WTC11 (cell line): ENCODE results near the gene CTDSPL. TPM values are rescaled to one million over a fixed set of nuclear protein-coding genes. Genes with fewer than 3 reads are reported as not detected.

Experiments
- ATAC-seq: fragments of 200-7000 bp; cut with Tn5 transposase; 2 replicates; pipeline ENCODE4 v1.10.0; 2021; ENCODE audit warnings: mild to moderate bottlenecking, moderate library complexity
- CTCF ChIA-PET: fragments of 300-600 bp; sonication (Branson Sonifier 250); formaldehyde crosslinking; loops from one replicate; lab custom pipeline; 2021; ENCODE audit warnings: antibody characterized with exemption; lab: Charles Lee
- POLR2A ChIA-PET: fragments of 350-600 bp; sonication (Branson Sonifier 250); formaldehyde crosslinking; loops from one replicate; lab custom pipeline; 2021; ENCODE audit warnings: antibody characterized with exemption; lab: Charles Lee
- DNase-seq: peaks from one replicate; pipeline ENCODE4 v3.0.0; 2021; ENCODE audit warnings: low spot score
- H3K27ac Mint-ChIP-seq: 2 replicates; pipeline ENCODE4 v1.8.0; 2021; ENCODE audit warnings: mixed read lengths
- H3K27me3 Mint-ChIP-seq: 2 replicates; pipeline ENCODE4 v1.8.0; 2021; ENCODE audit warnings: low read depth, mild to moderate bottlenecking, moderate library complexity, mixed read lengths
- H3K36me3 Mint-ChIP-seq: 2 replicates; pipeline ENCODE4 v1.8.0; 2021; ENCODE audit warnings: mixed read lengths
- H3K4me1 Mint-ChIP-seq: 2 replicates; pipeline ENCODE4 v1.8.0; 2022; ENCODE audit warnings: mixed read lengths
- H3K4me3 Mint-ChIP-seq: 2 replicates; pipeline ENCODE4 v1.8.0; 2021; ENCODE audit warnings: mild to moderate bottlenecking, moderate library complexity, mixed read lengths
- H3K9me3 Mint-ChIP-seq: 2 replicates; pipeline ENCODE4 v1.8.0; 2021; ENCODE audit warnings: mixed read lengths
- ATF1 ChIP-seq: sonication (generic); formaldehyde crosslinking; IDR thresholded peaks from 2 replicates; pipeline ENCODE4 v1.8.1; 2023; ENCODE audit warnings: mild to moderate bottlenecking, moderate library complexity, missing genetic modification reagents
- ATF6 ChIP-seq: sonication (generic); formaldehyde crosslinking; IDR thresholded peaks from 2 replicates; pipeline ENCODE4 v1.8.1; 2023; ENCODE audit warnings: mild to moderate bottlenecking, missing genetic modification reagents
- CREB1 ChIP-seq: sonication (generic); formaldehyde crosslinking; IDR thresholded peaks from 2 replicates; pipeline ENCODE4 v1.8.0; 2023; ENCODE audit warnings: mild to moderate bottlenecking, missing genetic modification reagents
- E2F5 ChIP-seq: sonication (generic); formaldehyde crosslinking; IDR thresholded peaks from 2 replicates; pipeline ENCODE4 v1.8.1; 2022; ENCODE audit warnings: mild to moderate bottlenecking, moderate library complexity, missing genetic modification reagents
- GABPB1 ChIP-seq: sonication (generic); formaldehyde crosslinking; IDR thresholded peaks from 2 replicates; pipeline ENCODE4 v1.8.1; 2023; ENCODE audit warnings: mild to moderate bottlenecking, missing genetic modification reagents
- JAZF1 ChIP-seq: fragments of 250-450 bp; sonication (Bioruptor Pico); IDR thresholded peaks from 2 replicates; pipeline ENCODE4 v1.9.0; 2021; ENCODE audit warnings: moderate library complexity, mild to moderate bottlenecking, inconsistent platforms
- NFATC4 ChIP-seq: fragments of 250-450 bp; sonication (Bioruptor Pico); IDR thresholded peaks from 2 replicates; pipeline ENCODE4 v1.9.0; 2021; ENCODE audit warnings: mild to moderate bottlenecking
- NFE2L1 ChIP-seq: sonication (generic); formaldehyde crosslinking; IDR thresholded peaks from 2 replicates; pipeline ENCODE4 v1.8.1; 2023; ENCODE audit warnings: missing genetic modification reagents
- NR2C2 ChIP-seq: sonication (generic); formaldehyde crosslinking; IDR thresholded peaks from 2 replicates; pipeline ENCODE4 v1.8.0; 2022; ENCODE audit warnings: mild to moderate bottlenecking, missing genetic modification reagents
- RORB ChIP-seq: fragments of 250-450 bp; sonication (Bioruptor Pico); IDR thresholded peaks from 2 replicates; pipeline ENCODE4 v1.9.0; 2021; ENCODE audit warnings: mild to moderate bottlenecking
- SOX15 ChIP-seq: fragments of 250-450 bp; sonication (Bioruptor Pico); IDR thresholded peaks from 2 replicates; pipeline ENCODE4 v1.9.0; 2021; ENCODE audit warnings: mild to moderate bottlenecking
- TEAD1 ChIP-seq: sonication (generic); formaldehyde crosslinking; IDR thresholded peaks from 2 replicates; pipeline ENCODE4 v1.8.0; 2022; ENCODE audit warnings: mild to moderate bottlenecking, missing genetic modification reagents
- TEAD4 ChIP-seq: sonication (generic); formaldehyde crosslinking; IDR thresholded peaks from 2 replicates; pipeline ENCODE4 v1.8.0; 2022; ENCODE audit warnings: mild to moderate bottlenecking, missing genetic modification reagents
- ZNF121 ChIP-seq: sonication (generic); formaldehyde crosslinking; IDR thresholded peaks from 2 replicates; pipeline ENCODE4 v1.8.0; 2023; ENCODE audit warnings: missing genetic modification reagents
- ZNF138 ChIP-seq: sonication (generic); formaldehyde crosslinking; conservative IDR thresholded peaks from 2 replicates; pipeline ENCODE4 v1.8.1; 2022; ENCODE audit warnings: mild to moderate bottlenecking, moderate library complexity, missing genetic modification reagents
- ZNF232 ChIP-seq: sonication (generic); formaldehyde crosslinking; IDR thresholded peaks from 2 replicates; pipeline ENCODE4 v1.8.0; 2022; ENCODE audit warnings: mild to moderate bottlenecking, missing genetic modification reagents
- ZNF263 ChIP-seq: sonication (generic); formaldehyde crosslinking; IDR thresholded peaks from 2 replicates; pipeline ENCODE4 v1.8.1; 2022; ENCODE audit warnings: low read depth, mild to moderate bottlenecking, moderate library complexity, missing genetic modification reagents
- ZNF423 ChIP-seq: fragments of 250-450 bp; sonication (Bioruptor Pico); IDR thresholded peaks from 2 replicates; pipeline ENCODE4 v2.1.2; 2022; ENCODE audit warnings: mild to moderate bottlenecking, moderate library complexity
- ZNF532 ChIP-seq: fragments of 250-450 bp; sonication (Bioruptor Pico); IDR thresholded peaks from 2 replicates; pipeline ENCODE4 v1.9.0; 2021; ENCODE audit warnings: mild to moderate bottlenecking, borderline replicate concordance
- ZNF671 ChIP-seq: fragments of 250-450 bp; sonication (Bioruptor Pico); IDR thresholded peaks from 2 replicates; pipeline ENCODE4 v1.8.0; 2021; ENCODE audit warnings: mild to moderate bottlenecking
- total RNA-seq: library from RNA; stranded (reverse); gene quantifications from 3 replicates; pipeline ENCODE4 v1.2.3, GENCODE V29; 2021
- TF ChIP-seq, protein P1 (sequence below): sonication (generic); formaldehyde crosslinking; IDR thresholded peaks from 2 replicates; pipeline ENCODE4 v1.8.0; 2023; ENCODE audit warnings: missing genetic modification reagents, mild to moderate bottlenecking, borderline replicate concordance
- TF ChIP-seq, protein P2 (sequence below): sonication (generic); formaldehyde crosslinking; IDR thresholded peaks from 2 replicates; pipeline ENCODE4 v1.8.1; 2022; ENCODE audit warnings: missing genetic modification reagents, borderline replicate concordance
- TF ChIP-seq, protein P3 (sequence below): fragments of 250-450 bp; sonication (Bioruptor Pico); IDR thresholded peaks from 2 replicates; pipeline ENCODE4 v1.9.0; 2021; ENCODE audit warnings: mild to moderate bottlenecking

CTDSPL gene
- total RNA-seq, 1 experiment from 2014 or later: 41.2 TPM

DNA sequence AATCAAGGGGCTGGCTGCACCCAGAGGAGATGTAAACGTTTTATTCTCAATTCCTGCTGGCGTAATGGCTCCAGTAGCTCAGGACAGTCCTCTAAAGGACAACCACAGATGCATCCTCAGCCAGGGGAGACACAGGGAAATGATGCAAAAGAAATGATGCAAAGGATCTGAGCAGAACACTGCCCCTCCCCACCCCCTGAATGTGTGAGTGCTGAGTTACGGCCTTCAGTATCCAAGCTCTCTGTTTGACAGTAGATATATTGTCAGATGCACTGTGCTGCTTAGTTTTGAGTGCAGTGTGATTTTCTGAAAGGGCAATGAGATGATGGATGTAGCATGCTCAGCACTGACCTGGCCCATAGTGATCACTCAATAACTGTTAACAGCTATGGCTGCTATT, 41.4 kb upstream of the CTDSPL start (continued):
- TF ChIP-seq, protein P1, sequence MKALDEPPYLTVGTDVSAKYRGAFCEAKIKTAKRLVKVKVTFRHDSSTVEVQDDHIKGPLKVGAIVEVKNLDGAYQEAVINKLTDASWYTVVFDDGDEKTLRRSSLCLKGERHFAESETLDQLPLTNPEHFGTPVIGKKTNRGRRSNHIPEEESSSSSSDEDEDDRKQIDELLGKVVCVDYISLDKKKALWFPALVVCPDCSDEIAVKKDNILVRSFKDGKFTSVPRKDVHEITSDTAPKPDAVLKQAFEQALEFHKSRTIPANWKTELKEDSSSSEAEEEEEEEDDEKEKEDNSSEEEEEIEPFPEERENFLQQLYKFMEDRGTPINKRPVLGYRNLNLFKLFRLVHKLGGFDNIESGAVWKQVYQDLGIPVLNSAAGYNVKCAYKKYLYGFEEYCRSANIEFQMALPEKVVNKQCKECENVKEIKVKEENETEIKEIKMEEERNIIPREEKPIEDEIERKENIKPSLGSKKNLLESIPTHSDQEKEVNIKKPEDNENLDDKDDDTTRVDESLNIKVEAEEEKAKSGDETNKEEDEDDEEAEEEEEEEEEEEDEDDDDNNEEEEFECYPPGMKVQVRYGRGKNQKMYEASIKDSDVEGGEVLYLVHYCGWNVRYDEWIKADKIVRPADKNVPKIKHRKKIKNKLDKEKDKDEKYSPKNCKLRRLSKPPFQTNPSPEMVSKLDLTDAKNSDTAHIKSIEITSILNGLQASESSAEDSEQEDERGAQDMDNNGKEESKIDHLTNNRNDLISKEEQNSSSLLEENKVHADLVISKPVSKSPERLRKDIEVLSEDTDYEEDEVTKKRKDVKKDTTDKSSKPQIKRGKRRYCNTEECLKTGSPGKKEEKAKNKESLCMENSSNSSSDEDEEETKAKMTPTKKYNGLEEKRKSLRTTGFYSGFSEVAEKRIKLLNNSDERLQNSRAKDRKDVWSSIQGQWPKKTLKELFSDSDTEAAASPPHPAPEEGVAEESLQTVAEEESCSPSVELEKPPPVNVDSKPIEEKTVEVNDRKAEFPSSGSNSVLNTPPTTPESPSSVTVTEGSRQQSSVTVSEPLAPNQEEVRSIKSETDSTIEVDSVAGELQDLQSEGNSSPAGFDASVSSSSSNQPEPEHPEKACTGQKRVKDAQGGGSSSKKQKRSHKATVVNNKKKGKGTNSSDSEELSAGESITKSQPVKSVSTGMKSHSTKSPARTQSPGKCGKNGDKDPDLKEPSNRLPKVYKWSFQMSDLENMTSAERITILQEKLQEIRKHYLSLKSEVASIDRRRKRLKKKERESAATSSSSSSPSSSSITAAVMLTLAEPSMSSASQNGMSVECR: no peak
- TF ChIP-seq ZNF138 (CRISPR knock-in tag) (no peak), TEAD4 (CRISPR knock-in tag) (no peak), ZNF232 (CRISPR knock-in tag) (no peak), ATF1 (no peak)
- TF ChIP-seq, all 79 proteins: peak for 0

DNA sequence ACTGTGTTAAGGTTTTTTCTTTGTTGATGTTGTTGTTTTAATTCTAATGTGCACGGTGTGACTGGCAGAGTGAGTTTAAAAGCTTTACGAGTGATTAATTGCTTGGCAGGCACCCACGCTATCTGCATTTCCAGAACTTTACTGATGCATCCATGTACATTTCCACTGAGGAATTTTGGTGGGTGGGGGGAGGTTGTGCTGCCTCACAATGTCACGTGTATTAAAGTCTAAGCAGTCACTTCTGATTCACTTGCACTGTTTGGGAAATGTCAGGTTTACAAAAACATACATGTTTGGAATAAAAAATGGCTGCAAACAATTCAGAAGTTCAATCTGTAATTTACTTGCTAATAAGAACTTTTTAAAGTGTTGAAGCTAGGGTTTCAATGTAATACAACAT, 38.5 kb upstream of the CTDSPL start:
- Mint-ChIP-seq H3K4me3 (no peak overlapping the region), H3K4me1 (peaks cover 22% of the 10 kb centered on the region), H3K27ac (no peak overlapping the region), H3K9me3 (no peaks in the 10 kb centered on the region), H3K36me3 (no peaks in the 10 kb centered on the region), H3K27me3 (no peaks in the 10 kb centered on the region)
- POLR2A ChIA-PET: no interaction called here
- ATAC-seq (no peak), DNase-seq (no peak)
- TF ChIP-seq ATF6 (CRISPR knock-in tag): no peak
- TF ChIP-seq, protein P2, sequence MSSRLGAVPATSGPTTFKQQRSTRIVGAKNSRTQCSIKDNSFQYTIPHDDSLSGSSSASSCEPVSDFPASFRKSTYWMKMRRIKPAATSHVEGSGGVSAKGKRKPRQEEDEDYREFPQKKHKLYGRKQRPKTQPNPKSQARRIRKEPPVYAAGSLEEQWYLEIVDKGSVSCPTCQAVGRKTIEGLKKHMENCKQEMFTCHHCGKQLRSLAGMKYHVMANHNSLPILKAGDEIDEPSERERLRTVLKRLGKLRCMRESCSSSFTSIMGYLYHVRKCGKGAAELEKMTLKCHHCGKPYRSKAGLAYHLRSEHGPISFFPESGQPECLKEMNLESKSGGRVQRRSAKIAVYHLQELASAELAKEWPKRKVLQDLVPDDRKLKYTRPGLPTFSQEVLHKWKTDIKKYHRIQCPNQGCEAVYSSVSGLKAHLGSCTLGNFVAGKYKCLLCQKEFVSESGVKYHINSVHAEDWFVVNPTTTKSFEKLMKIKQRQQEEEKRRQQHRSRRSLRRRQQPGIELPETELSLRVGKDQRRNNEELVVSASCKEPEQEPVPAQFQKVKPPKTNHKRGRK (CRISPR knock-in tag): no peak
- TF ChIP-seq, protein P3, sequence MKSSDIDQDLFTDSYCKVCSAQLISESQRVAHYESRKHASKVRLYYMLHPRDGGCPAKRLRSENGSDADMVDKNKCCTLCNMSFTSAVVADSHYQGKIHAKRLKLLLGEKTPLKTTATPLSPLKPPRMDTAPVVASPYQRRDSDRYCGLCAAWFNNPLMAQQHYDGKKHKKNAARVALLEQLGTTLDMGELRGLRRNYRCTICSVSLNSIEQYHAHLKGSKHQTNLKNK (CRISPR knock-in tag): no peak
- TF ChIP-seq ZNF532 (CRISPR knock-in tag): no peak
- TF ChIP-seq ZNF121 (CRISPR knock-in tag): no peak
- TF ChIP-seq JAZF1 (CRISPR knock-in tag): no peak
- no peak for TF ChIP-seq ZNF671 (CRISPR knock-in tag)
- TF ChIP-seq GABPB1: no peak
- TF ChIP-seq SOX15 (CRISPR knock-in tag): no peak
- TF ChIP-seq CREB1: no peak
- TF ChIP-seq NR2C2: no peak
- no peak for TF ChIP-seq E2F5 (CRISPR knock-in tag)
- TF ChIP-seq ZNF263 (CRISPR knock-in tag): no peak
- no peak for TF ChIP-seq NFE2L1
- TF ChIP-seq TEAD1 (CRISPR knock-in tag): no peak
- TF ChIP-seq ZNF423 (CRISPR knock-in tag): no peak
- TF ChIP-seq RORB (CRISPR knock-in tag): no peak
- TF ChIP-seq NFATC4 (CRISPR knock-in tag): no peak
- CTCF ChIA-PET: no interaction called here
